Panc1 (cell line): ENCODE measurements around the gene PRKG1.

Source experiments
- CTCF ChIP-seq: fragments of 450-650 bp; IDR thresholded peaks from 2 replicates; pipeline ENCODE4 v1.5.1; 2017; ENCODE audit warnings: mild to moderate bottlenecking
- POLR2AphosphoS5 ChIP-seq: IDR thresholded peaks from 2 replicates; pipeline ENCODE4 v1.6.1; 2012; ENCODE audit warnings: mild to moderate bottlenecking, low read depth, low read length, moderate library complexity
- TF ChIP-seq, protein P1 (sequence below), 2 experiments: IDR thresholded peaks; 2 replicates each; pipeline ENCODE4 v1.6.1; 2011 to 2012; ENCODE audit warnings: low read depth in 2 of 2, control low read depth in 1 of 2, low read length in 1 of 2, mild to moderate bottlenecking in 1 of 2, moderate library complexity in 1 of 2; ENCODE audit not compliant: insufficient read depth in 1 of 2

- TF ChIP-seq CTCF (no peak), POLR2AphosphoS5 (no peak)
- TF ChIP-seq, protein P1, sequence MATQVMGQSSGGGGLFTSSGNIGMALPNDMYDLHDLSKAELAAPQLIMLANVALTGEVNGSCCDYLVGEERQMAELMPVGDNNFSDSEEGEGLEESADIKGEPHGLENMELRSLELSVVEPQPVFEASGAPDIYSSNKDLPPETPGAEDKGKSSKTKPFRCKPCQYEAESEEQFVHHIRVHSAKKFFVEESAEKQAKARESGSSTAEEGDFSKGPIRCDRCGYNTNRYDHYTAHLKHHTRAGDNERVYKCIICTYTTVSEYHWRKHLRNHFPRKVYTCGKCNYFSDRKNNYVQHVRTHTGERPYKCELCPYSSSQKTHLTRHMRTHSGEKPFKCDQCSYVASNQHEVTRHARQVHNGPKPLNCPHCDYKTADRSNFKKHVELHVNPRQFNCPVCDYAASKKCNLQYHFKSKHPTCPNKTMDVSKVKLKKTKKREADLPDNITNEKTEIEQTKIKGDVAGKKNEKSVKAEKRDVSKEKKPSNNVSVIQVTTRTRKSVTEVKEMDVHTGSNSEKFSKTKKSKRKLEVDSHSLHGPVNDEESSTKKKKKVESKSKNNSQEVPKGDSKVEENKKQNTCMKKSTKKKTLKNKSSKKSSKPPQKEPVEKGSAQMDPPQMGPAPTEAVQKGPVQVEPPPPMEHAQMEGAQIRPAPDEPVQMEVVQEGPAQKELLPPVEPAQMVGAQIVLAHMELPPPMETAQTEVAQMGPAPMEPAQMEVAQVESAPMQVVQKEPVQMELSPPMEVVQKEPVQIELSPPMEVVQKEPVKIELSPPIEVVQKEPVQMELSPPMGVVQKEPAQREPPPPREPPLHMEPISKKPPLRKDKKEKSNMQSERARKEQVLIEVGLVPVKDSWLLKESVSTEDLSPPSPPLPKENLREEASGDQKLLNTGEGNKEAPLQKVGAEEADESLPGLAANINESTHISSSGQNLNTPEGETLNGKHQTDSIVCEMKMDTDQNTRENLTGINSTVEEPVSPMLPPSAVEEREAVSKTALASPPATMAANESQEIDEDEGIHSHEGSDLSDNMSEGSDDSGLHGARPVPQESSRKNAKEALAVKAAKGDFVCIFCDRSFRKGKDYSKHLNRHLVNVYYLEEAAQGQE (IDR thresholded peaks at IDR 0.05; ENCODE audit: insufficient read depth in 1 of 2, low read depth in 2 of 2, low read length in 1 of 2), result no peak
Measured at GRCh38 chr10:51547941-51548340, 473.7 kb downstream of the PRKG1 start.
